Activated T-cell treated with anti-CD3 and anti-CD28 coated beads for 24 hours (primary cell): Measurements from ENCODE around the gene AQP2.

Source experiments
- DNase-seq: peaks from one replicate; pipeline ENCODE4 v3.0.0-alpha.2; 2020; ENCODE audit warnings: low read depth

AQP2 gene, protein sequence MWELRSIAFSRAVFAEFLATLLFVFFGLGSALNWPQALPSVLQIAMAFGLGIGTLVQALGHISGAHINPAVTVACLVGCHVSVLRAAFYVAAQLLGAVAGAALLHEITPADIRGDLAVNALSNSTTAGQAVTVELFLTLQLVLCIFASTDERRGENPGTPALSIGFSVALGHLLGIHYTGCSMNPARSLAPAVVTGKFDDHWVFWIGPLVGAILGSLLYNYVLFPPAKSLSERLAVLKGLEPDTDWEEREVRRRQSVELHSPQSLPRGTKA

DNA sequence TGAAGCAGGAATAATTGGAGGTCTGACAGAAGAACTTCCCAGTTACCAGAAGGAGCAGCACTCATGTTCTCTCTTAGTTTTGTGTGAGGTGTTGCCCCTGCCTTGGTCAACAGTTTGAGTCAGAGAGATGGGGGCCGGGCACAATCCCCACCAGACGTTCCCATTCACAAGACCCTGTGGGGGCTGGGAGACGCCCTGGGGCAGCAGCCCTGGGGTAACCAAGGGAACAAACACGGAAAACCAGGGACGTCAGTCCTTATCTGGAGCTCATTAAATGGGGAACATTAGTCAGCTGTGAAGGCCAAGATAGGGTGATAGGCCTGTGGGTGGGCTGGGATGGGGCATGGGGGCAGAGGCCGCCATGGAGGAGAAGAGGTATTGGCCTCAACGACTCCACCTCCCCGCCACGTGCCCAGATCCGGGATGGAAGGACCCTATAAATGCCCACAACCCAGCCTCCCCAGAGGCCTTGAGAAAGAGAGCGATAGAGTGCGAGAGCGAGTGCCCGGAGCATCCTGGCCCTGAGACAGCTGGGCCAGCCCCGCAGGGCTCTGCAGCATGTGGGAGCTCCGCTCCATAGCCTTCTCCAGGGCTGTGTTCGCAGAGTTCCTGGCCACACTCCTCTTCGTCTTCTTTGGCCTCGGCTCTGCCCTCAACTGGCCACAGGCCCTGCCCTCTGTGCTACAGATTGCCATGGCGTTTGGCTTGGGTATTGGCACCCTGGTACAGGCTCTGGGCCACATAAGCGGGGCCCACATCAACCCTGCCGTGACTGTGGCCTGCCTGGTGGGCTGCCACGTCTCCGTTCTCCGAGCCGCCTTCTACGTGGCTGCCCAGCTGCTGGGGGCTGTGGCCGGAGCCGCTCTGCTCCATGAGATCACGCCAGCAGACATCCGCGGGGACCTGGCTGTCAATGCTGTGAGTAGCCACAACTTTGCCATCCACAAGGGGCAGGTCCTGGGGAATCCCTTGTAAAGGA lies at the start of gene AQP2:
AQP2 (plus strand) TSS at position 465 of the 979 bp plus-strand sequence; CDS start at position 559, 94 bp downstream.
- DNase-seq, result no peak

DNA sequence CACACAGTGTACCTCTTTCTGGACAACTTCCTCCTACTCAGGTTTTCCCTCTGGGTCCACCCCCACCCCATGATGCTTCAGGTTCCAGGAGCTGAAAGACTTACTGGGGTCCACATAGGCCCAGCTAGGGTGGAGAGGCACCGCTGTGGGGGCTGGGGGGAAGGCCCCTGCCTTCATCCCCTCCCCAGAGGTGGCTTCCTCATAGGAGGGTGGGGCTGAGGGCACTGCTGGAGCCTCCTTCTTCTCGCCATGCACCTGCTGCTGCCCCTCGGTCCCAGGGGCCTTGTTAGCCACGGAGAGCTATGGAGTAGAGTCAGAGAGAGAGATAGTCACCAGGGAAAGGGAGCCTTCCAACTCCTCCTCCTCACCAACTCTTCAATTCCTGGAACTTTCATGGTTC lies 49.5 kb upstream of the AQP2 start:
- no peak for DNase-seq

DNA sequence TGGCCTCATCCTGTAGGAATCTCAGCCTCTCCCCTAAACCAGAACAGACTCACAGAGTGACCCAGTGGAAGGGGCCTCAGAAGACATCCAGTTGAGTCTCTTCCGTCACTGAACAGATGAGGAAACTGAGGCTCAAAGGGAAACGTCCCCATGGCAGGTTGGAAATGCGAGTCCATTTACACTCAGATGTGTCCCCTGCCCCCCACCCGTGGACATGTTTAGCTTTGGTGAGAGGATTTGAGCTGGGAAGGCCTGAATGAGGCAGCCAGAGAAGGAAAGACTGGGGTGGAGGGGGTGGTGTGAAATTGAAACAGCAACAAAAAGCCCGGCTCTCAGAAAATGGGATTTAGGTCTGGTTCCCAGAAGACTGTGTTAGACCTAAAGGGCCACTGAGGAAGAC lies 48.6 kb upstream of the AQP2 start:
- DNase-seq, result no peak

DNA sequence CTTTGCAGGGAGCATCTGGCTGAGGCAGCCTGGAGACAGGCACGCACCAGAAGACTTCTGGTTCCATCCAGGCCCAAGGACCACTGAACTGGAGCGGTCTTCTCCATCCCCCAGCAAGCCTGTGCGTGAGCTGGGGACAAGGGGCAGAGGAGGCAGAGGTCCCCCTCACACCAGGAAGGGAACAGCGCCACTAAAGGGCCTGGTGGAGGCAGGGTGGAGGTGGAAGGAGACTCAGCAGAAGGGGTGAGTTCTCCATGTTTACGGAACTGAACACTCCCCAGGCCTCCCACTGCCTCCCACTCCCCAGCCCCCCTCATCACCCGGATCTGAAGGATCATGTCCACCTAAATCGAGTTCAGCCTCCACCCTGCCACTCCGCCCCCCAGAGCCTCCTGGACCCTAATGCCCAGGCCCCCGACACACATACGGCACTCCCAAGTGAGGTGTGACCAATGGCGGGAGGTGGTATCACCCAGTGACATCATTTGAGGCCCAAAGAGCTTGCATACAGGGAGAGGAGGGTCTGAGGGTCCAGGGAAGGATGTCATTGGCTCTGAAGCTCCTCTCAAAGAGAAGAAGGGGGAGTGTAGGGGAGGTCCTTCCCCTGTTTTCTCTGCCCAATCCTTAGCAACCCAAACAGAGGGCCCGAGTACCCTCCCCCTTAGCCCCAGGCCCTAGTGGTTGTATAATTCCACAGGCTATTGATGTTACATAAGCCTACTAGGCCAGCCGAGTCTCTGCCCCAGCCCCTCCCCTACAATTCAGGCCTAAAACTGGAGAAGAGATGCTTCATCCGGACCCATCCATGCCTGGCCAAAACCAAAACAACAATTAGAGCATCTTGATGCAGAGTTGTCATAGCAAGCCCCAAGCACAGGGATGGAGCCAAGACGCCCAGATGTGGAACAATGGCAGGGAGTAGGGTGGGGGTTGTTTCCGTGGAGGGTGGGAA lies 47.9 kb upstream of the AQP2 start:
- DNase-seq, result no peak

DNA sequence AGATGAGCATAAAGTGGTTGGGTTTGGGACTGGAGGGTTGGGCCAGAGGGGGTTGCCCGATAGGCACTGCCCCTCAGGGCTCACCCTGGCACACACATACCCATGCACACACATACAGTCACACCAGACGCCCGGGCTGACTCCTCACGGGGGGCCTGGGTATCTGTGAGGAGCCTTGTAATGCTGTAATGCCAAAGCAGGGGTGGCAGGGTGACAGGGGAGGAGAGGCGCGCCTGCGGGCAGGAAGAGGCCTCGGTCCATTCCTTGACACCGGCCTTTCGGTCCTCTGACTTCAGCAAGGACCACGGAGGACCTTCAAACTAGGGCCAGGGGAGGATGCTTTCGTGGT lies 47.2 kb upstream of the AQP2 start:
- no peak for DNase-seq

DNA sequence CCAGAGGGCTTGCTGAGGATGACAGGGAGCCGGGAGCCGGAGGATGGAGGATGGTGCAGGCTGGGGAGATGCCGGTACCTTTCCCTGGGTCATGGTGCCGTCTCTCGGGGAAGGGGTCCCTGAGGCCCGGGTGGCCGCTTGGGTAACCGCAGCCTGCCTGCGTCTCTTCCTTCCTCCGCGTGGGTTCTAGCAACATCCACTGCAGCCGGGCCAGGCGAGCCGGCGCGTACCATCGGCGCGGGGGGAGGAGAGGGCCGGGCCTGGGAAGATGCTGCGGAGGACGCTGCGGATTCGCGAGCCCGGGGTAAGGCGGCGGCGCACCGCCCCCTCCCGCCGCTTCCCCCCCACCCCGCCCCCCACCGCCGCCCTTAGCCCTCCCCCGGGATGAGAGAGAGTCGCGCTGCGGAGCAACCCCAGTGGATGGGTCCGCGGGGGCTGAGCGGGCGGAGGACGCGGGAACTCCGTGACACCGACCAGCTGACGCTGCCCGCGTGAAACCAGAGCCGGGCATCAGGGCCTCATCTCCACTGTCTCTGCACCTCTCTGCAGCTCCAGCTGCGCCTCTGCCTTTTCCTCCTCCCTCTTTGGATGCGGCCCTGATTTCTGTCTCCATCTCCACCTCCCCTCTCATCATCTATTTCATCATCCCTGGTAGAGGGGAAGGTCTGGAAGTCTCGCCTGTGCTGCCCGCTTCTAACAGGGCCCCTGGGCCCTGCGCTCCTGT lies 46.7 kb upstream of the AQP2 start, which contains the start of gene FAIM2:
FAIM2 (minus strand) TSS at position 201 of the 724 bp plus-strand sequence; CDS start at position 93, 108 bp downstream.
- DNase-seq, result peak; percentile 29

DNA sequence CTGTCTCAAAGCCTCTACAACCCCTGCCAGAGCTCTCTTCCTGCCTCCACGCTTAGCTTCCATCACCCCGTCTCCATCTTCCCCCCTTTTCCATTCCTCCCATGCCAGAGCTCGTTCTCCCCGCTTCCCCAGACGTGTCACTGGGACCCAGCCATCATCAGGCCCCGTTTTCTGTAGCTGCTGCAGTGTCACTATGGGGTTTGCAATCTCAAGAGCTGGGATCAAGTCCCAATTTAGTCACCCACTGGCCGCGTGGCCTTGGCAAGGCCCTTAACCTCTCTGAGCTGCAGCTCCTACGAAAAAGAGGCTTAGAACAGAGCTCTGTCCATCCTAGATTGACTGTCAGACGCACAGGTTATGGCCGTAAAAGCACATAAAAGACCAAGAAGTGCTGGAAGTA lies 45.9 kb upstream of the AQP2 start:
- no peak for DNase-seq

DNA sequence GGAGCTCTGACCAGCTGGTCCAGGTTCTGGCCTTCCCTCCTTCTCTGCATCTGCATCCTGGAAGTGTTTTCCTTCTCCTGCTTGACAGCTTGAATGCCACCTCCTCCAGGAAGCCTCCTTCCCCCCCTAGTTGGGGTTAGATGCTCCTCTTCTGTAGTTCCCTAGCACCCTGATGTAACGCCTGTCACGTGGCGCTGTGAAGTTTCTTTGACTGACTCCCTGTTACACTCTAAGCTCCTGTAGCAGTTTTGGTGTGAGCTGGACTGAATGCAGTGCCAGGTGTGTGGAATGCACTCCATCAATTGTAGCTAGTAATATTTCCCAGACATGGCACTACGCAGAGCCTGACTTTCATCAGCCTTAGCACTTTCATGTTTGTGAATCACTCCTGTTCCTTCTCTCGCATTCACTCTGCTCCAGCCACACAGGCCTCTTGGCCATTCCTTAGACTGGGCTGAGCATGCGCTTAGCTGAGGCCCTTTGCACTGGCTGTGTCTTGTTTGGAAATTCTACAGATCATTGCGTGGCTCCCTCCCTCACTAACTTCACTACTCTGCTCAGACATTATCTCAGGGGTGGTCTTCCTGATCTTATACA lies 44.7 kb upstream of the AQP2 start:
- no peak for DNase-seq

DNA sequence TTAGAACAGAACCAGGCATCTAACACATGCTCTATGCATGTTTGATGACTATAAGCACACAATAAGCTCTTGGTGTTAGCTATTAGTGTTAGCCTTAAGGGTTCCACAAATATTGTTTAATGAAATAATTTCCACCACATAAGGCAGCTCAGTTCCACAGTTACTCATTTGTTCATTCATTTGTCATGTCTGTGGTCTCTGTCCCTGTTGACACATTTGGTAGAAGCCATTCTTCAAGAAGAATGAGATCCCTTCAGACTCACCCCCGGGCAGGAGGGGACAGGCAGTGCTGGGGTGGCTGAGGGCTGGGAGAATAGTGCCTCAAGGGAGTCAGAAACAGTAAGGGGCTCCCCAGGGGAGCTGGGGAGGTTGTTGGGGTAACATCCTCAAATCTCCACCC lies 43.2 kb upstream of the AQP2 start:
- no peak for DNase-seq

DNA sequence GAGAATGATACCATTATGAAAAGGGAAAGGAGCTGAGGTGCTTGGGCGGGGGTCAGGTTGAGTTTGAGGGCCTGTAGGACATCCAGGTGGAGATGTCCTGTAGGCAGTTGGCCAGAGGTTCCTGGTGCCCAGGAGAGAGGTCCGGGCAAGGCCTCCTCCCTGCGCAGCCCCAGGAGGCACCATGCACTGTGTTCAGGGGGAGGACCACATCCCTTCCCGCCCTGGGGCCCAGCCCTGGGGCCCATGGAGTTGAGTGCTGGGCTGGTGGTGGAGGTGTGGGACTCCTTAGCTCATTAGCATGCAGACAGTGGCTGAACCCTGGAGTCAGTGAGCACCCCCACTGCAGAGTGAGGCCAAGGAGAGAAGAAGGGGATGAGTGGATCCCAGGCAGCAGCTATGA lies 41.2 kb upstream of the AQP2 start:
- no peak for DNase-seq

DNA sequence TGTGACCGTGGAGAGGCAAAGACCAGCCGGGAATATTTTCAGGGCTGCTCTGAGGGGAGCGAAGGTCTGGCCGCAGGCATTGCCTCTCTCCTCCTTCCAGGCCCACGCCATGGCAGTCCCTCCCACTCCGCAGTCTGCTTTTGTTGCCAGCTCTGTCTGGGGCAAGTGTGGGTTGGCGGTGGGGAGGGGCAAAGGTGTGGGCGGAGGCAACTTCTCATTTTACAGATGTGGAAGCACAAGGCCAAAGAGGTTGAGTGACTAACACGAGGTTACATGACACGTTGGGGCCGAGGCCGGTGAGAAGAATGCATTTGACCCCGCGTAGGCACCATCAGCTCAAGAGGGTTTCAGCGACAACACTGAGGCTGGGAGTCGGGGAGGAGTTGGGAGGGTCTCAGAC lies 40.7 kb upstream of the AQP2 start:
- DNase-seq, result no peak

DNA sequence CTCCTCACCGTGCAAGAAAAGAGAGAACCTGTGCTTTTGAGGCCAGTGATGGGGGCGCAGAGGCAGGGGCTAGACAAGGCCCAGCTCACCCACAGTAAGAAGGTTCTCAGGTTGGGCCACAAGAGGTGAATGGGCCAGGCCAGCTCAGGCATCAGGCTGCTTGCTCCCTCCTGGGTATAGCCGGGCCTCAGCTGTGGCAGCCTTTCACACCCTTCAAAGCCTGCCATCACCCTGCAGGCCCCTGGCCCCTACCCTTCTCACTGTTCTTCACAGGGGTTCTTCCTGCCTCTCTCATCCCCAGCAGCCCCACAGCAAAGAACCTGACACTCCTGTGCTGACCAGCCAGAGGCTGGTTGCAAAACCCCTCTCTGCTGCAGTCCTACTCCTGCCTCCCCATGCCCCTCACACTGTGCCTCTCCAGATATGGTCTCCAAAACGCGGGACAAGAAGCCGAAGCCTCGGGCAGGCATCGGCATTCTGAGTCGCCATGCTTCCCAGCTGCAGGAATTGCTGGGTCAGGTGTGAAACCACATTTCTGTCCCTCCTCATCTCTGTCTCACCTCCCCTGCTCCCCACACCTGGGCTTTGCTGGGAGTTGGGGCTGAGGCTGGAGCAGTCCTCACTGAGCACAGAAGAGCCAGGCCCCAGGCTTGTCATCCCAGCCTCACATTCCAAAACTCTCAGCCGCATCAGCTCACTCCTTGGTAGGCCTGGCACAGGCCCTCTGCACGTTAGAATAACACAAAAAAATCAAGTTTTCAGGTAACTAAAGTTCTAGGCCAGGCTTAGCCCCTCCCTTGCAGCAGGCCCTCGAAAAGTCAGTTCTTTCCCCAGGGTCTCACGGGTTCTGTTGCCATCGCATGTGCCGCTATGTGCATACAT lies 40.0 kb upstream of the AQP2 start:
- no peak for DNase-seq

DNA sequence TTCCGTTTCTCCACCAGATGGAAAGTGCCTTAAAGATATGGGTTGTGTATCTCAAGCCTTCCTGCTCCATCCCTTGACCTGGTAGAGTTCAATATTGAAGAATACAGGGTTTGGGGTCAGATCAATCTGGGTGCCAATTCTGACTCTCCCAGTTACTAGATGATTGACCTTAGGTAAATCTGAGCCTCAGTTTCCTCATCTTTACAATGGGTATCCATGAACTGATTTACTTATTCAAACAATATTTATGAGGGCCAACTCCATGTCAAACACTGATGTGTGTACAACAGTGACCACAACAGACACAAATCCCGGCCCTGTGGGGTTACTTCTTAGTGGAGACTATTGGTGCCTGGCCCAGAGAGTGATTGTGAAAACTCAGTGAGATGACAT lies 39.3 kb upstream of the AQP2 start:
- DNase-seq, result no peak

DNA sequence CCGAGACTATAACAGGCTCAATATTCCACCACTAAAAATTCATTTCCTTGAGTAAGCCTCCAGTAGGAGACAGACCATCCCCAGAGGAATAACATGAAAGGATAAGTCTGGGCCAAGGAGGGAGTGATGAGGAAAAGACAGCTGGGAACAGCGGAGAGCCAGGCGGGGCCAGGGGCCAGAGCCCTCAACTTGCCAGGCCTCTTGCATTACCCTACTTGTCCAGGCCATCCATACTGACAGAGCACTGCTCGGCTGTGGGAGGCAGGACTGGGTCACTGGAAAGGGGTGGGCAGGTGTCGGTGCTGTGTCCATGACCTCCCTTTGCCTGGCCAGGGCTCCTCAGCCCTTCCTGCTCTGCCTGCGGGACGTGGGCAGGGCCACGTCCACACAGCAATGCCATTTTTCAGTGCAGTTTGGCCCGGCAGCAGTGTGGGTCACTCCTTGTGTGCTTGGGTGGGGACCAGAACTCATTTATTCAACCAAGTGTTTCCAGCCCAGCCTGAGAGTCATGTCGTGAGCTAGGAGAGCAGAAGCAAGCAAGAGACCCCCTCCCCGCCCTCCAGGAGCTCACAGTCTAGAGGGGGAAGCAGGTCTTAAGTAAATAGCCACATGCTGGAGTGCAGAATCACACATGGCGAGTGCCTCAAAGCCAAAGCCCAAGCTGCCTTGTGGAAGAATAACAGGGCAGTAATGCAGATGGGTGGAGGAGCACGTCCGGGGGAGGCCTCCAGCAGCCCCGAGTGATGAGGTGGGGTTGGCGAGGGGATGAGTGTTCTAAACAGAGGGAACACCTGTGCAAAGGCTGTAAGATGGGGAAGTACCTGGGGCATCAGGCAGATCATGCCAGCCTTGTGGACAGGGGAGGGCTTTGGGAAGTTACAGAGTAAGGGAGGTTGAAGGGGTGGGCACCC lies 37.9 kb upstream of the AQP2 start:
- no peak for DNase-seq

DNA sequence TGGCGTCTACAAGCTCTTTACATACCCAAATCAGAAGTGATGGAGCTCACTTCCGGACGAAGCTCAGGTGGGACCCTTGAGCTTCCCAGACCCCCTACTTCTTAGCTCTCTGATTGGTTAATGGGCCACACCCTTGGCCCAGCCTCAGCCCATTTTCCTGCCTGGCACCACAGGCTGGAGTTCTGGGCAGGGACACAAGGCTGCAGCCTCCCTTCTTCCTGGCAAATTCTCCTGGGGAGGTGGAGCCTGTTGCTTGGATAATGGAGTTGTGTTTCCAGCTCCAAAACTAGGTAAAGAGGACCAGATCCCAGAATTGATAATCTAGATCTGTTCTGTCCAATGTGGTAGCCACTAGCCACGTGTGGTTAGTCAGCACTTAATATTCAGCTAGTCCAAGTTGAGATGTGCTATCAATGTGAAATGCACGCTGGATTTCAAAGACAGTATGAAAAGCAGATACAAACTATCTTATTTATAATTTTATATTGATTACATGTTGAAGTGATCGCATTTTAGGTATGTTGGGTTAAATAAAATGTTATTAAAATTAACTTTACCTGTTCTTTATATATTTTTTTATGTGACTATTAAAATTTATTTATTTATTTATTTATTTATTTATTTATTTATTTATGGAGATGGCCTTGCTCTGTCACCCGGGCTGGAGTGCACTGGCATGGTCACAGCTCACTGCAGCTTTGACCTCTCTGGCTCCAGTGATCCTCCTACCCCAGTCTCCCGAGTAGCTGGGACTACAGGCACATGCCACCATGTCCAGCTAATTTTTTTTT lies 34.2 kb upstream of the AQP2 start:
- no peak for DNase-seq

DNA sequence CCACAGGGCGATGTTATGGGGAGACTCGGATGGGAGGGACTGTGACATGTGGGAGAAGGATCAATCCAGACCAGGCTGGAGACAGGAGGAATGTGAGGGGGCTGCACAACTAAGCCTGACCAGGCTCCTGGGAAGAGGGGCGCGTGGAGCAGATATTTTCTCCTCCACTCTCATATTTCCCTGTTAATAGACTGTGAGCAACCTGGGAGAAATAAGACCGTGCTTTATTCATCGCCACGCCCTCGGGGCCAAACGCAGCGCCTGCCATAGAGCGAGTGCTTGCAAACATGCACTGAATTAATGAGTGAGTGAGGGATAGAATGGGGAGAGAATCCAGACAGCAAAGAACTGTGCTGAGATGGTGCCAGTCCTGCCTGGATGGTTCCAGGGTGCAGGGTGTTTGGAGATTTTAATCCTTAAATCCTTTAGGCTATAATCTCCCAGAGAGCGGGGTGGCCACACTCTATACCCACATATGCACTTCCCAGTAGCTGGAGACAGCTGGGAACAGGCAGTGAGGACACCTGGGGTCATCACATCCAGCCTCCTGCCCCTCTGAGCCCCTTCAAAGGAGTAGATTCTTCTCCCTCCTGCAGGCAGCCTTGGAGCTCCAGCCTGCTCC lies 33.3 kb upstream of the AQP2 start:
- DNase-seq, result no peak

DNA sequence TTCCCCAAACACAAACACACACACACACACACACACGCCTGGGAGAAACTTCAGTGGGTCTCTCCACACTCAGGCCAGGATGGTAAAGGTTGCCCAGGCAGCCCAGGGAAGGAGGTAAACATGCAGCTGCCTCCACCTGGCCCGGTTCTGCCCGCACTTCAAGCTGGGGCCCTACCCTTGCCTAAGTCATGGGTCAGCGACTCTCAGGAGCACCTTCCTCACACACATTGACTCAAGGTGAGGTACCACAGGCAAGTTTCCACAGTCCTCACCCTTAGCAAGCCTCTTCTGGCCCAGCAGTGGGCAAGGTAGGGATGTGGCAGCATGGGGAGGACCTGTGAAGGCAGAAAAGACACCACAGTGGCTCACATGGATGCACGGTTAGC lies 32.8 kb upstream of the AQP2 start:
- no peak for DNase-seq
